ENCODE data around the gene EPHA3. TPM values are rescaled to one million over a fixed set of nuclear protein-coding genes. Genes with fewer than 3 reads are reported as not detected.
"Not testable (repeated sequence)": the region's sequence is repeated elsewhere in the genome, so short reads cannot be mapped to it uniquely, and the experiment has no call there.

EPHA3 gene
- polyA plus RNA-seq, 4 donors, result 3.5 to 6.9 (median 5.8) TPM

DNA sequence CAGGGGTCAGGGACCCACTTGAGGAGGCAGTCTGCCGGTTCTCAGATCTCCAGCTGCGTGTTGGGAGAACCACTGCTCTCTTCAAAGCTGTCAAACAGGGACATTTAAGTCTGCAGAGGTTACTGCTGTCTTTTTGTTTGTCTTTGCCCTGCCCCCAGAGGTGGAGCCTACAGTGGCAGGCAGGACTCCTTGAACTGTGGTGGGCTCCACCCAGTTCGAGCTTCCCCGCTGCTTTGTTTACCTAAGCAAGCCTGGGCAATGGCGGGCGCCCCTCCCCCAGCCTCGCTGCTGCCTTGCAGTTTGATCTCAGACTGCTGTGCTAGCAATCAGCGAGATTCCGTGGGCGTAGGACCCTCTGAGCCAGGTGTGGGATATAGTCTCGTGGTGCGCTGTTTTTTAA lies 243.5 kb downstream of the EPHA3 start:
- not testable (repeated sequence) for DNase-seq (ENCODE audit: low read depth in 4 of 4, low spot score in 3 of 4)

DNA sequence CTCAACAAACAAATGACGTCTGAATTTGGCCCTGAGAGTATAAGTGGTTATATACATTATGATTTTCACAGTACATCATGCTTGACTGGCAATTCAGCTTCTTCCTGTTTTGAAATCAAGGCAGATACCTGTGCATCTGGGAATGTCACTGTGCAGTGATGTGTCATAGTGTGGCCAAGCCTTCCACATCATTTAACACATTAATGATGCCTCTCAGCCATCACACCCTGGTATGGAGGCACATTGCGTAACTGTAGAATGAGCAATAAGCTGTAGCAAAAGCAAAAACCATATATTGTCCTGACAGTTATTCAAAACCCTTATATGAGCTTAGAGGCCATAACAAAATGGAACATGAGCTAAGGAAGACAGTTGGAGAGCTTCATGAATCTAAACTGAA lies 246.0 kb downstream of the EPHA3 start:
- DNase-seq (ENCODE audit: low read depth in 4 of 4, low spot score in 3 of 4), result no peak

DNA sequence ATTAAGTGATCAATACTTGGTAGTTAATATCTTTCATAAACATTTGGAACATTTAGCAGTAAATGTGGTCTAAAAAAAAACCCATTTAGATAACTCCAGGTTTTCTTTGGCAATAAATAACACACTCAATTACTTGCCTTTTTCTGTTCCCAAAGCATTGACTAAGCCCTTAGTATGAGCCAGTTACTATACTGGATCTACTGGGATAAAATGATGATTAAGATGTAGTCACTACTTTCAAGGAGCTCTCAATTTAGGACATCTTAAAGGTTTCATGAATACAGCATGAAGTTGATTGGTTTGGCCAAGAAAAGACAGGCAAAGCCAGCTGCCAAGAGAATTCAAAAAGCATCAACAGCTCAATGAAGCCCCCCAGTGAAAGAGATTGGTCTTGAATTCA lies 250.9 kb downstream of the EPHA3 start:
- no peak for DNase-seq (ENCODE audit: low read depth in 4 of 4, low spot score in 3 of 4)

DNA sequence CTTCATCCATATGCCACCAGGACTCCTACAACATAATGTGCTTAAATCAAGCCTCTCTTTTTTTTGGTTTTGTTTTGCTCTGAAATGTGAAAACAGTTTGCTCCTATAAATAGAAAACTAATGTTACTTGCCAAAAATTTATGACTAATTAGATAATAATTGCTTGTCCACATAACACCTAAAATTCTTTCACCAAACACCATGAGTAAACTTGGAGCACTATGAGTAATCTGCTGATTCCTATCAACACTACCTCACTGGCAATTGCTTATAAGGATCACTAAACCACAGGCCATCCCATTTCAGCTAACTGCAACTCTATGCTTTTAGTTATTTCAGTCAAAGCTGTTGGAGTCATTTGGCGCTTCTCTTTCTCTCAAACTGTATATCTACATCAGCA lies 252.7 kb downstream of the EPHA3 start:
- no peak for DNase-seq (ENCODE audit: low read depth in 4 of 4, low spot score in 3 of 4)

DNA sequence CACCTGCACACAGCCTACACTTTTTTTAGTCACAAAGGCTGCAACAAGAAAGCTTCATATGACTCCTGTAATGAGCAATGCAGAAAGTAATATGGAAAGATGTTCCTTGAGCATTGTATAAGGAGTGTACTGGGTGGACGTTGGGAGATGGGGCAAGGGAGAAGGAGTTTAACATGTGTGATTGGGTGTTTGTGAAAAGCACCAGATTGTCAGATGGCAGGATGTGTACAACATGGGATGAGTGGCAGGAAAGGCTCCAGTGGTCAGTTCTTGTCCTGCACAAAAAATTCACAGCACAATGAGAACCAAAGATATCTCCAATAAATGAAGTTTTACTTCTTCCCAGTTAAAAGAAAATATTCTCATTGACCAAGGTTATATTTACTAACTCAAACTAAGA lies 255.1 kb downstream of the EPHA3 start:
- DNase-seq (ENCODE audit: low read depth in 4 of 4, low spot score in 3 of 4), result no peak

DNA sequence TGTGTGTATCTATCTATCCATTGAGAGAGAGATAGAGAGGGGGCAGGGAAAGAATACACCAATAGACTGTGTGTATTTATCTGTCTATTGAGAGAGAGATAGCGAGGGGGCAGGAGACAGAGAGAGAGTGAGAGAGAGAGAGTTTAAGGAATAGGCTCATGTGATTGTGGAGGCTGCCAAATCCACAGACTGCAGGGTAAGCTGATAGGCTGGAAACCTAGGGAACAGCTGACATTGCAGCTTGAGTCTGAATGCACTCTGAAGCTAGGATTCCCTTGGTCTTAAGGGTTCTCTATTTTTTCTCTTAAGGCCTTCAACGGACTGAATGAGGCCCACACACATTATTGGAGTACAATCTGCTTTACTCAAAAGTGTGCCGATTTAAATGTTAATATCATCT lies 255.8 kb downstream of the EPHA3 start:
- no peak for DNase-seq (ENCODE audit: low read depth in 4 of 4, low spot score in 3 of 4)

DNA sequence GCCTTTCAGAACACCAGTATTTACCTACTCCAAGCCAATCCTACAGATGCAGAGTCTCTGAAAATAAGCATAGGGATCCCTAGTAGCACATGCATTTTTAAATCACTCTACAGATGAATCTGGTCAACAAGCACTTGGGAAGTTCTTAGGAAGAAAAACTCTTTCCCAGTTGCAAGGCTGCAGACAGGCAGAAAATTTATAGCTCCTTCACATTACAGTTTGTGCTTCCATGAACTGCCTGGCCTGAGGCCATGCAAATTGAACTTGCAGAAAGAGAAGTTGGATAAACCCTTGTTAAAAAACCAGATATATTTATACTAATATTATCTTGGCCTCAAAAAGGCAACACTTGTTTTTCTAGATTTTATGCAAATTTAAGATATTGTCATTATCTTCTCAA lies 256.9 kb downstream of the EPHA3 start:
- DNase-seq (ENCODE audit: low read depth in 4 of 4, low spot score in 3 of 4), result no peak

DNA sequence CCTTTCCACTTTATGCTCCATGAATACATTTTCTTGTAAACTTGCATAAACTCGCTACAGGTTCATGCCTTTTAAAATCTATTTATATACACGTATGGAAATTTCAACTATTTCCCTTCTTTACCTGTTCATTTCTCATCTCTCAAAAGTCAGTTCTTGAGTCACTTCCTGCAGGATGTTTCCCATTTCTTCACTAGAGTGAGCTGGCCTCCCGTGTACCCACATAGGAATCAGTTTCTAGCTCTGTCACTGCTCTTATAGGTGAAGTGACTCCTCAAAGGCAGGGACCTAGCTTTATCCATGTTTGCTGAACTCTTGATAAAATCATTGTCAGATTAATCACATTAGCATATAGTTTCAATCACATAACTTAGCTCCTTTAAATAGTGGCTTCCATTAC lies 259.7 kb downstream of the EPHA3 start:
- no peak for DNase-seq (ENCODE audit: low read depth in 4 of 4, low spot score in 3 of 4)

DNA sequence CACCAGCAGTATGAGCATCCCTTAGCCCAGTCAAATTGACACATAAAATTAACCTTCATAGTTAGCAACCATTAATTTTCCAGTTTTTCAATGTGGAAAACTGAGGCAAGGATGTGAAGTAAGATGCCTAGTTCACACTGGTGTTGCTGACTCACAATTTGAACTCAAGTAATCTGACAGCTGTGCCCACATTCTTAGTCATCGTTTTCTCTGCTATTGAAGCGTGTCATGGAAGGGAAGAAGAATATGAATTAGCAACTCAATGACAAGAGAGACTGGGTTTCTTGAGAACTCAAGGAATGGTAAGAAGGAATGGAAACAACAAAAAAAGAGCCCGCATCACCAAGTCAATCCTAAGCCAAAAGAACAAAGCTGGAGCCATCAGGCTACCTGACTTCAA lies 261.4 kb downstream of the EPHA3 start:
- no peak for DNase-seq (ENCODE audit: low read depth in 4 of 4, low spot score in 3 of 4)

DNA sequence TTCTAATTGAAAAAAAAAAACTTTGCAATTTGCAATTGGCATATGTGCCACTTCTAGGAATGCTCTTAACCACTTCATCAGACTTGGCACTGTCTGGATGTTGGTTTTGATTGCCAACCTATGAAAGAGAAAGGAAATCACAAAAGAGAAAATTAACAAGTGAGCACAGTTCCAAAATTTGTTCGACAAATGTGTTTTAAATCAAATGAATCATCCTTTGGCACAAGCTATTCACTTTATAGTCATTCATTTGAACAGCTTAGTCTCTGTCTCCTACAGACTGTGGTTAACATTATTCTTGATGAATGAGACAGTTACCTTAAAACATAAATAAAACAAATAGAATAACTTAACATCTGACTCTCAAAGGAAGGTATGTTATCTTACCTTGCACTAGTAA lies 265.0 kb downstream of the EPHA3 start:
- no peak for DNase-seq (ENCODE audit: low read depth in 4 of 4, low spot score in 3 of 4)

DNA sequence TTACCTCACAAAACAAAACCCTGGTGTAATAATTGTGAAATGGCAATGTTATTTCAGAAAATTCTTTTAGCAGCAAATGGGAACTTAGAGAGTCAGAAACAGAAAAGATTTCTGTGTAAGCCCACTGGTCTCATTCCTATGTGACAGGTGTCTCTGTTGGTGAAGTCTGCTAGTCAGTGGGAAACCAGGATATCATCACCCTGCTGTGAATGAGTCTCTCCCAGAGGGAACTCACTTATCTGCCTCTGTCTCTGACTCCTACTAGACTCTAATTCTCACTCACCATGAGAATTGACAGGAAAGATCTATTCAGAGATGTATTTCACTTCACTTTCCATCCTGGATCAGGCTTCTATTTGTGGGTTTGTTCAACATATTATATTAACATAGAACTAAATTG lies 266.0 kb downstream of the EPHA3 start:
- no peak for DNase-seq (ENCODE audit: low read depth in 4 of 4, low spot score in 3 of 4)

DNA sequence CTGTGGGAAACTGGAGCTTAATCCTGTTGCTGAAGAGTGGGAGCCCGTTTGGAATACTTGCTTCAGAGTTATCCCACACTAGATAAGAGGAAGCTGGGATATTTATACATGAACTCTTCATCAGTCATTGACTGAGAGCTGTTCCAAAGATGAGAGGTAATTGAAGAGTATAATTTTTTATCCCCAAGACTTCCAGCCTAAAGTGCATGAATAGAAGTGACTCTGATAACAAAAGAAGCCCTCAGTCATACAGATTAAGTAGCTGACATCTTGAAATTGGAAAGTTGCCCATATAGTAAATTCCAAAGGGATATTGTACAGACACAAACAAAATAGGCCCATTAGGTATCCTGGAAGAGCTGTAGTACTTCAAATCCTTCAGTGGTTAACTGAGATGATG lies 268.0 kb downstream of the EPHA3 start:
- DNase-seq (ENCODE audit: low read depth in 4 of 4, low spot score in 3 of 4), result no peak

DNA sequence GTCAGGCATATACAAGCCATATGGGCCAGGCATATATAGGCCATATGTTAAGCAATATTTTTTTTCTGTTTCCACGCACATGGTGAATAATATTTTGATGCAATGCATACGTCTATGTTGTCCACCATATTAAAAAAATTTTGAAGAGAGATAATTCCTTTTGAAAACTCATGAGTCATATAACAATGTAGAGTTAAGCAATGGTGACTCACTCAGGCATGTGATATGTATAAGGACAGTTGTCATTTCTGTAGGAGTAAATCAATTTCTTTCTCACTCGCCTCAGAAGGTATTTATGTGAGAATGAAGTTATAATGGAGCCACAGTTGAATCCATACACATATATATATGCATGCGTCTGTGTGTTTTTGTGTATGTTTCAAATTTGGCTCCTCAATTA lies 272.6 kb downstream of the EPHA3 start:
- no peak for DNase-seq (ENCODE audit: low read depth in 4 of 4, low spot score in 3 of 4)

DNA sequence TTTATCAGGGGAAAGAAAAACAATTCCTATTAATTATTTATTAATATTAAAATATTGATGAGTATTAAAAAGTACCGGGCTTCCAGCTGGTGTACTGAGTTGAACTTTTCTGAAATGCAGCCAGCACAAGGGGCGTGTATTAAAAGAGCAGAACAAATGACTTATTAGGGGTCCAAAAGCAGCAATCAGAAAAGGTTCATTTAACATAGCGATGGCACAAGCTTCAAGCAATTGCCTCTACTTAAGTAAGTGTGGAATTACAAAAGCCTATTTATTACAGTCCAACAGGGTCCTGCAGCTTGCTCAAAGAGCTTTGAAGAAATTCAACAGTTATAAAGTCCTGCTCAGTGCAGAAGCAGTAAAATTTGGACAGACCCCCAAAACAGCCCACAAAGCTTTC lies 285.6 kb downstream of the EPHA3 start:
- DNase-seq (ENCODE audit: low read depth in 4 of 4, low spot score in 3 of 4), result no peak

DNA sequence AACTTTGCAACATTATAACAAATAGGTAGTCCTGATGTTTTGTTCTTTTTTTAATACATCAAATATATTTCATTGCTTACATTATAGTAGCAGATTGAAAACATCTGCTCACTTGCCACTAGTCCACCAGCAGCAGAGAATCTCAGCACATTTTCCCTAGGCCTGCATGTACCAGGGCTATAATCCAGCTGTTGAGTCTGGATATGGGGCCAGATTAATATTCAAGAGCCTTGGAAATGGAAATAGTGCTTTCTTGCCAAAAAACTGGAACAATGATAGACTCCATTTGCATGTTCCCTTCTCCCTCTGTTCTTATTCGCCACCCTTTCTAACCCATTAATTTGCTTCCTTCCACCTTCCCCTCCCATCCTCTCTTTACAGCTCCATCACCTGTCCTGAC lies 288.0 kb downstream of the EPHA3 start:
- no peak for DNase-seq (ENCODE audit: low read depth in 4 of 4, low spot score in 3 of 4)

DNA sequence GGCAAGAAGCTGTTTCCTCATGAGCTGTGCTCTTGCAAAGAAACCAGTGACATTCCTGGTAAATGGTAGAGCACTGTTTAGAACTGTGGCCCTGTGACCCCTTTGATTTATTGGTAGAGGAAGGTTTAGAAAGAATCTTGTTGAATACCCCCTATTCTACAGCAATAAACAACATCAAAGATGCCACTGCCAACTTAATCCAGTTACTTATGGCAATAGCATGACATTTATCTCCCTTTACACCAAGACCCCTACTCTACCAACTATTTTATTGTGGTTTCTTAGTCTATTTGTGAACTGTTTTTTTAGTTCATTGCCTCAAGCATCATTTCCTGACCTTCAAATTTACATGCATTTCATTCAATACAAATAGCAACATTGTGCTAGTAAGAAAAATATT lies 288.6 kb downstream of the EPHA3 start:
- DNase-seq (ENCODE audit: low read depth in 4 of 4, low spot score in 3 of 4), result no peak

DNA sequence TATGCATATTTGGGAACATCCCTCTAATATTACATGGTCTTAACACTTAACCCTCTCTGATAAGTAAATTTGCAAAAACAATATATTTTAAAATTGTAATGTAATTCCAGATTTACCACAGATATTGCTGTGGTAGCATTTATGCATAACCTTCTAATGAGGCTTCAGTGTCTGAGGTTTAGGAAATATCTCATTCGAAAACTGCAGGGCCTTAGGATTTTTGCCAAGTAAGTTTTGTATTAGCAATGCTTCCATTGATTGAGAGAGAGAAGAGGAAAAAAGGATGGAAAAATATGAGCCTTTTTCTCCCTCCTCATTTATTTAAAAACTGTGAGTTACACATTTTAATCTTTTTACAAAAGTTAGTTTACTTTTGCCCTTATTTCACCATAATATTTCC lies 294.6 kb downstream of the EPHA3 start:
- DNase-seq (ENCODE audit: low read depth in 4 of 4, low spot score in 3 of 4), result no peak

DNA sequence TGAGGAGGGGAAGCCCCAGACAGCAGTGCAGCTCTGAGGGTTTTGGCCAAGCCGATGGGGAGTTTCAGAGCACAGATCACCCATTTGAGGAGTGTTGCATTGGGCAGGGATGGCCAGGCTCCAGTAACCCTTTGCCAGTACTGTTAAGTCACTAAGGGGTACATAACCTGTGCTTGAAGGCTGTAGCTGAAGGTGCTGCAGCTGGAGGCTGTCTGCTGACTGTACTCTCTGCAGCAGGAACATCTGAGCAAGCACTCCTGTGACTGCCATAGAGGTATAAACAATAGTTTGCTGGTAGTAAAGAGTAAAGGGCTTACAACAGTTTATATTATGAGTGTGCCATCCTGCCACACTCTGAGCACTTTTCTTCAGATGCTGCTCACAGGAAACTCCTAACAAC lies 297.8 kb downstream of the EPHA3 start:
- no peak for DNase-seq (ENCODE audit: low read depth in 4 of 4, low spot score in 3 of 4)

DNA sequence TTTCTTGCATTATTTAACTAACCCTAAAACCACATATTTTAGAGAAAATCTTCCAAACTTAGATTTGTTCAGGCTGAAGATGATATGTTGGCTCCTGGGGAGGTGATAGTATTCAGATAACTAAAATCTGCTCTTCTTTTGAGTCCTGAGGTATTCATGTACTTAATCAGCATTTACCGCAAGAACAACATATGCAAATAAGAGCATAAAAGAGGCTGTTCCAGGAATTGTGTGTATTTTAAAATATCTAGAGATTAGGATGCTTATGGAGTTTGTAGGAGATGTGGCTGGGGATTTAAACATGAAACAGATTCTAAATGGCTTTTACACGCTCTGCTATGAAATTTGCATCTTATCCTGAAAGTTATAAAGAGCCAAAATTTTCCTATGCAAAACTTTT lies 298.2 kb downstream of the EPHA3 start:
- DNase-seq (ENCODE audit: low read depth in 4 of 4, low spot score in 3 of 4), result no peak

DNA sequence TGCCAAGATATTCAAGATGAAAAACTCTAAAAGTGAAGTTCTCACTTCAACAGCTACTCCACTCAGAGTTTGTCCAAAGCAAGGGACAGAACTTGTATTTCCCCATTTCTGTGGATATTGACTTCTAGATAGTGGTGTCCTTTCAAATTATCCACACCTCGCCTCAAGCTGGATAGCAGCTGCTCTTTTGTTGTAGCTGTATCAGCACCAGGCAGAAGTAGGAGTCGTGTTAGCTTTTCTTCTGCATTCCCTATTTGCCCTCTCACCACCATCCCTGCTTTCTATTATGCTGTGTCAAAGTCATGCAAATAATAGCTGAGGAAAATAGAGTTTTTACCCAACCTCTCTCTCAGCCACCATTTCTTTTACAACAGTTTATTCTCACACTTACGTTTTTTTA lies 303.8 kb downstream of the EPHA3 start:
- DNase-seq (ENCODE audit: low read depth in 4 of 4, low spot score in 3 of 4), result no peak

DNA sequence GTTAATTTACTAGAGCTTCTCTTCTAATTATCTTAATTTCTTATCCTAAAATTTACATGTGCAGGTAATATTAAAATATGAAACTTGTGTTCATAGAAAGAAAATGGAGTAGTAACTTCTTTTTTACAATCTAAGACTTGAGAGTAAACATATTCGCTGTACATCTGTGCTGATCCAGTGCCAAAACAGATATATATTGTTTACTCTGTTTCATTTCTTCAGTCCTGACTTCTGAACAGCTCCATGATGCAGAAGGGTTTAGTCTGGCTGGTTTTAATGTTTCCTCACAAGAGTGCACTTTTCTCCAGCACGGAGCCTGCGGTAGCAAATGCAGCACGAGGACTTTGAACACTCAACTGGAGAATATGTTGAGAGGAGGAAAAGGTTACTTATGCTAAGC lies 306.8 kb downstream of the EPHA3 start:
- DNase-seq (ENCODE audit: low read depth in 4 of 4, low spot score in 3 of 4), result no peak

DNA sequence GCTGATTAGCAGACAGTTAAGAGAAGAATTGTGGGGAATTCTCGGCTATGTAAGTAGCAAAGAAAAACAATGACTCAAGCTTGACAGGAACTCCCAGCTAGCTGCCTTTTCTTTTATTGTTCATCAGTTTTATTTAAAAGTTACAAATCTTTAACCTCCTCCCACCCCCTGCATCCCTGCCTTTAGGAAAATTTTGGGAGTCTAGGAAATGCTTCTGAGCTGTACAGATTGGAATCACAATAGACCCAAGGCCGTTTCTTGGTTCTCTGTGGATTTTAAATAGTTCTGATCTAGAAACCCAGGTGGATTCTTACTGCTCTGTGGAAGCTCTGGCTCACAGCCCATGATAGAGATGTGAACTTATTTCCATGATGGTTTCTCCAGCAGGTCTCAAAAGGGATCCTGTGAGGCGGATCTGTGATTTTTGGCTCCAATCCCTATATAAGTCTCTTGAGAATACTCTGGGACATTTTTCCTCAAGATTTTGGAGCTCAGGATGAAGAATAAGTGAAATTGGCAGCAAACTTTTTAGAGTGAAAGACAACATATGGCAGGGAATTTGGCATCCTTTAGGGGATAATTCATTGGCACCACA lies 312.3 kb downstream of the EPHA3 start:
- DNase-seq (ENCODE audit: low read depth in 4 of 4, low spot score in 3 of 4), result no peak

DNA sequence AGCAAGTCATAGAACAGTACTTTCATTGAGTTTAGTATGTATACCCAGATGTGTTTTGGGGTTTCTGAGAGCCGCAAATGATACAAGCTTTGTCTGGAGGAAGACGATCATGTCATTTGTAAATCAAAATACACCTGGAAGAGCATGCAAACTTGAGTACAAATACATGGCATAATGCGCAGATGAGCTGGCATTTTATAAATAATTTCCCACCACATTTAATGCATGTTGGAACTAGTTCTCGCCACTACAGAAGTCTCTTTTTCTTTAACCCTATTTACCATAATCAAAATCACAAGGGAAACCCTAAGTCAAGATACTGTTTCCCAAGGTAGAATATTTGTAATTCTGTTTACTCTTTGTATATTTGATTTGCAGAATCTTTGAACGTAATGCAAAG lies 318.6 kb downstream of the EPHA3 start:
- DNase-seq (ENCODE audit: low read depth in 4 of 4, low spot score in 3 of 4), result no peak
